Measurements from ENCODE around the gene GADD45GIP1.

- TF ChIP-seq CTCF (conservative IDR thresholded peaks at IDR 0.05) (no peak), ZFX (IDR thresholded peaks at IDR 0.05) (no peak)
Observed at GRCh38 chr19:12995596-12996405, 38.8 kb upstream of the GADD45GIP1 start.
